Testis (tissue), 2 donors: ENCODE measurements around the gene MEPCE.

Experiments used
- CTCF ChIP-seq, 3 experiments: fragments of 450-650 bp in 2 of 3; fragments of 200-600 bp in 1 of 3; sonication (generic) in 1 of 3; IDR thresholded peaks; one replicate each; pipeline ENCODE4 v1.5.1; 2016 to 2019; ENCODE audit warnings: antibody characterized with exemption in 3 of 3, mild to moderate bottlenecking in 2 of 3, moderate library complexity in 1 of 3
- POLR2A ChIP-seq: fragments of 450-650 bp; IDR thresholded peaks from one replicate; pipeline ENCODE4 v1.6.1; 2017; ENCODE audit warnings: antibody characterized with exemption, mild to moderate bottlenecking, moderate library complexity

DNA sequence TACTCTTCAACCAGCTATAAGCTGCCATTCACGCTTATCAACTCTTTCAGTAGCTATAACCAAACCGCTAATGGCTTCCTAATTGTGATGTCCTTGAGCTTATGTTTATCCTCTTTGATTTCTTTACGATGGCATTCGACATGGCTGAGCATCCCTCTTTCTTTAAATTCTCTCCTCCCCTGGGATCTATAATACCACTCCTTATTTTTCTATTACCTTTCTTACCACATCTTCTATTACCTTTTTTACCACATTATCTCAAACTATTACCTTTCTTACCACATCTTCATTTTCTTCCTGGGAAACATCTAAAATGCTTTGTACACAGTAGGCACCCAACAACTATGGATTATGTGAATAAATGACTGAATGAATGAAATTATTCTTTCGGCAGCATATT lies 14.2 kb upstream of the MEPCE start:
- TF ChIP-seq POLR2A (no peak), CTCF (IDR thresholded peaks at IDR 0.05) (no peak)
